ENCODE results near the gene CDK5RAP2. TPM values are rescaled to one million over a fixed set of nuclear protein-coding genes. Genes with fewer than 3 reads are reported as not detected.
"Not testable (repeated sequence)": the region's sequence is repeated elsewhere in the genome, so short reads cannot be mapped to it uniquely, and the experiment has no call there.

The CDK5RAP2 gene
- total and polyA plus RNA-seq, 10 of the 15 experiments (the other 5 are each of a cell fraction or from before 2014, with no cell fraction given), result 16.2 to 53.5 (median 34.5) TPM

- TF ChIP-seq IRF5 (IDR thresholded peaks at IDR 0.05; ENCODE audit: borderline replicate concordance), result no peak
- no peak for TF ChIP-seq ZNF207 (IDR thresholded peaks at IDR 0.05; ENCODE audit: borderline replicate concordance)
- TF ChIP-seq NFYB (IDR thresholded peaks at IDR 0.05; ENCODE audit: insufficient read depth, low read depth, low read length), result no peak
- no peak for TF ChIP-seq MYC (IDR thresholded peaks at IDR 0.05; ENCODE audit: insufficient read depth, insufficient read length, insufficient replicate concordance, low read length, severe bottlenecking)
Observed at GRCh38 chr9:120464176-120464886, 115.6 kb downstream of the CDK5RAP2 start (continued).

GRCh38 chr9:120463765-120464164 lies 116.2 kb downstream of the CDK5RAP2 start:
- Histone ChIP-seq H3K9ac (ENCODE audit: control insufficient read depth, insufficient read depth, low read length) (no peak overlapping the region), H2AFZ (ENCODE audit: control insufficient read depth, low read depth, low read length) (no peak overlapping the region), H3K4me1 (ENCODE audit: control insufficient read depth, insufficient read depth, low read length) (no peaks in the 10 kb centered on the region), H3K36me3 (ENCODE audit: control insufficient read depth in 2 of 2, insufficient read depth in 2 of 2, low read length in 1 of 2) (peaks cover 1 to 17% of the 10 kb centered on the region in 2 experiments), H3K9me3 (replicated peaks; ENCODE audit: control insufficient read depth, insufficient read depth, low read length) (no peaks in the 10 kb centered on the region), H3K79me2 (ENCODE audit: control insufficient read depth, insufficient read depth, low read length) (no peaks in the 10 kb centered on the region), H3K27me3 (replicated peaks in 1 of 2; ENCODE audit: control insufficient read depth in 2 of 2, insufficient read depth in 2 of 2, low read length in 1 of 2) (no peaks in the 10 kb centered on the region), H3K4me3 (no peak overlapping the region), H4K20me1 (ENCODE audit: control insufficient read depth, insufficient read depth) (no peaks in the 10 kb centered on the region), H3K27ac (ENCODE audit: control insufficient read depth, insufficient read depth) (no peak overlapping the region), H3K4me2 (ENCODE audit: control insufficient read depth, insufficient read depth) (no peak overlapping the region)
- no peak for TF ChIP-seq PAX8 (IDR thresholded peaks at IDR 0.05)
- TF ChIP-seq ATF2 (IDR thresholded peaks at IDR 0.05; ENCODE audit: low read length), result no peak
- DNase-seq (ENCODE audit: low read depth, low spot score) (no peak), ATAC-seq (no peak), FAIRE-seq (no peak)
- ChIA-PET SMC1A (ENCODE audit: uncharacterized antibody, unreplicated experiment) (no interaction called here), CTCF (interaction anchor here (1.3 kb wide), 1 partner anchor 14 kb away, joined by 6 read pairs; no protein-coding TSS in a partner anchor), POLR2A (no interaction called here), RAD21 (ENCODE audit: unreplicated experiment) (no interaction called here)
- BruUV-seq (replicated peaks), result no TSS peak
- in situ Hi-C loops (cut with MboI), result no loop called here
- intact Hi-C loops (cut with micrococcal nuclease; ENCODE audit: unreplicated experiment), result no loop called here
- 84% methylated on average over 4 of the region's 4 CpGs for WGBS (ENCODE audit: insufficient coverage, insufficient replicate concordance, low lambda C conversion rate, missing lambda C conversion rate)

- H3K9me3 ChIP-seq (replicated peaks; ENCODE audit: control insufficient read depth, insufficient read depth, low read length); SMC1A ChIA-PET (ENCODE audit: uncharacterized antibody, unreplicated experiment); H3K27me3 ChIP-seq (replicated peaks in 1 of 2; ENCODE audit: control insufficient read depth in 2 of 2, insufficient read depth in 2 of 2, low read length in 1 of 2); H3K4me2 ChIP-seq (ENCODE audit: control insufficient read depth, insufficient read depth); FAIRE-seq; H3K4me1 ChIP-seq (ENCODE audit: control insufficient read depth, insufficient read depth, low read length); H3K4me3 ChIP-seq; RAD21 ChIA-PET (ENCODE audit: unreplicated experiment); CTCF ChIA-PET; H3K9ac ChIP-seq (ENCODE audit: control insufficient read depth, insufficient read depth, low read length); POLR2A ChIA-PET; BruUV-seq (replicated peaks); DNase-seq (ENCODE audit: low read depth, low spot score); H3K27ac ChIP-seq (ENCODE audit: control insufficient read depth, insufficient read depth); intact Hi-C loops (cut with micrococcal nuclease; ENCODE audit: unreplicated experiment); H4K20me1 ChIP-seq (ENCODE audit: control insufficient read depth, insufficient read depth); H3K79me2 ChIP-seq (ENCODE audit: control insufficient read depth, insufficient read depth, low read length); H2AFZ ChIP-seq (ENCODE audit: control insufficient read depth, low read depth, low read length); in situ Hi-C loops (cut with MboI); ATAC-seq: not testable (repeated sequence)
- H3K36me3 ChIP-seq (ENCODE audit: control insufficient read depth in 2 of 2, insufficient read depth in 2 of 2, low read length in 1 of 2), result peaks cover 2 to 17% of the 10 kb centered on the region in 2 experiments
- 90% methylated on average over 9 of the region's 9 CpGs for WGBS (ENCODE audit: insufficient coverage, insufficient replicate concordance, low lambda C conversion rate, missing lambda C conversion rate)
Observed at GRCh38 chr9:120461677-120462076, 118.3 kb downstream of the CDK5RAP2 start.
